Measurements from ENCODE around the gene RNF187. TPM values are rescaled to one million over a fixed set of nuclear protein-coding genes. Genes with fewer than 3 reads are reported as not detected.

Gene RNF187
- polyA plus RNA-seq, 1 donor (not counting 4 experiments of a cell fraction or from before 2014, with no cell fraction given), result 65.8 TPM

GRCh38 chr1:228475812-228476211, 11.4 kb upstream of the RNF187 start:
- H2AFZ ChIP-seq (ENCODE audit: control insufficient read depth, low read length), result no peak overlapping the region
- FAIRE-seq, result no peak
- H3K9ac ChIP-seq (ENCODE audit: control insufficient read depth, extremely low read depth, insufficient read depth, low read length), result no peak overlapping the region

GRCh38 chr1:228477263-228477662, 9.9 kb upstream of the RNF187 start:
- DNase-seq (ENCODE audit: low read depth, low spot score) (no peak), FAIRE-seq (no peak)
- Histone ChIP-seq H3K27ac (ENCODE audit: control insufficient read depth, insufficient read depth, low read length) (no peak overlapping the region), H3K9ac (ENCODE audit: control insufficient read depth, extremely low read depth, insufficient read depth, low read length) (no peak overlapping the region), H3K4me3 (ENCODE audit: control insufficient read depth in 2 of 3, extremely low read depth in 1 of 3, insufficient read depth in 2 of 3, low read depth in 1 of 3, low read length in 3 of 3) (no peak overlapping the region), H2AFZ (ENCODE audit: control insufficient read depth, low read length) (no peak overlapping the region), H3K9me3 (ENCODE audit: control insufficient read depth, low read depth, low read length) (no peaks in the 10 kb centered on the region), H3K27me3 (ENCODE audit: control insufficient read depth, extremely low read depth, insufficient read depth, low read length) (peaks cover 6% of the 10 kb centered on the region), H3K79me2 (ENCODE audit: control insufficient read depth, insufficient read depth, low read length) (no peaks in the 10 kb centered on the region), H4K20me1 (ENCODE audit: control insufficient read depth, extremely low read depth, insufficient read depth, low read length) (no peaks in the 10 kb centered on the region), H3K36me3 (ENCODE audit: control insufficient read depth in 2 of 2, extremely low read depth in 1 of 2, insufficient read depth in 2 of 2, low read length in 2 of 2) (no peaks in the 10 kb centered on the region), H3K4me2 (ENCODE audit: control insufficient read depth, extremely low read depth, insufficient read depth, low read depth, low read length) (no peak overlapping the region), H3K9me1 (ENCODE audit: control insufficient read depth, extremely low read depth, insufficient read depth, low read length) (no peaks in the 10 kb centered on the region), H3K4me1 (ENCODE audit: control insufficient read depth, extremely low read depth, insufficient read depth, low read length) (no peaks in the 10 kb centered on the region)
- TF ChIP-seq CTCF (optimal IDR thresholded peaks at IDR 0.05 in 1 of 3, IDR thresholded peaks at IDR 0.05 in 1 of 3, conservative IDR thresholded peaks at IDR 0.05 in 1 of 3; ENCODE audit: extremely low read depth in 1 of 3, insufficient read depth in 2 of 3, low read length in 3 of 3), result no peak
- no peak for TF ChIP-seq EZH2 (IDR thresholded peaks at IDR 0.05; ENCODE audit: low read length)
- dilution Hi-C loops (cut with MboI; ENCODE audit: extremely low pct_ligation_motif_present, low sequenced_read_pairs), result no loop called here

More at GRCh38 chr1:228475812-228476211, 11.4 kb upstream of the RNF187 start:
- no peak for DNase-seq (ENCODE audit: low read depth, low spot score)
- Histone ChIP-seq H3K4me3 (ENCODE audit: control insufficient read depth in 2 of 3, extremely low read depth in 1 of 3, insufficient read depth in 2 of 3, low read depth in 1 of 3, low read length in 3 of 3) (no peak overlapping the region), H3K9me3 (ENCODE audit: control insufficient read depth, low read depth, low read length) (no peaks in the 10 kb centered on the region), H4K20me1 (ENCODE audit: control insufficient read depth, extremely low read depth, insufficient read depth, low read length) (no peaks in the 10 kb centered on the region), H3K36me3 (ENCODE audit: control insufficient read depth in 2 of 2, extremely low read depth in 1 of 2, insufficient read depth in 2 of 2, low read length in 2 of 2) (no peaks in the 10 kb centered on the region), H3K27me3 (ENCODE audit: control insufficient read depth, extremely low read depth, insufficient read depth, low read length) (peaks cover 10% of the 10 kb centered on the region), H3K4me1 (ENCODE audit: control insufficient read depth, extremely low read depth, insufficient read depth, low read length) (no peaks in the 10 kb centered on the region), H3K4me2 (ENCODE audit: control insufficient read depth, extremely low read depth, insufficient read depth, low read depth, low read length) (no peak overlapping the region), H3K27ac (ENCODE audit: control insufficient read depth, insufficient read depth, low read length) (no peak overlapping the region), H3K9me1 (ENCODE audit: control insufficient read depth, extremely low read depth, insufficient read depth, low read length) (no peaks in the 10 kb centered on the region), H3K79me2 (ENCODE audit: control insufficient read depth, insufficient read depth, low read length) (no peaks in the 10 kb centered on the region)
- TF ChIP-seq EZH2 (IDR thresholded peaks at IDR 0.05; ENCODE audit: low read length) (no peak), CTCF (optimal IDR thresholded peaks at IDR 0.05 in 1 of 3, IDR thresholded peaks at IDR 0.05 in 1 of 3, conservative IDR thresholded peaks at IDR 0.05 in 1 of 3; ENCODE audit: extremely low read depth in 1 of 3, insufficient read depth in 2 of 3, low read length in 3 of 3) (no peak)
- dilution Hi-C loops (cut with MboI; ENCODE audit: extremely low pct_ligation_motif_present, low sequenced_read_pairs), result no loop called here
